IMR-90 (cell line): ENCODE measurements around the gene VAMP7.

Source experiments
- BHLHE40 ChIP-seq: fragments of 150-350 bp; IDR thresholded peaks from 2 replicates; pipeline ENCODE4 v1.6.1; 2016; ENCODE audit warnings: mild to moderate bottlenecking, low read depth, low read length
- CHD1 ChIP-seq: IDR thresholded peaks from 2 replicates; pipeline ENCODE4 v1.6.1; 2012; ENCODE audit warnings: low read depth, low read length, improper control_type of control experiment
- CTCF ChIP-seq: conservative IDR thresholded peaks from 2 replicates; pipeline ENCODE4 v1.5.1; 2012; ENCODE audit warnings: mild to moderate bottlenecking, low read depth, low read length, improper control_type of control experiment
- MAZ ChIP-seq: IDR thresholded peaks from 2 replicates; pipeline ENCODE4 v1.6.1; 2012; ENCODE audit warnings: low read depth, mild to moderate bottlenecking, low read length, improper control_type of control experiment, moderate library complexity, borderline replicate concordance
- POLR2A ChIP-seq: IDR thresholded peaks from 2 replicates; pipeline ENCODE4 v1.6.1; 2012; ENCODE audit warnings: mild to moderate bottlenecking, low read depth, low read length
- RCOR1 ChIP-seq: IDR thresholded peaks from 2 replicates; pipeline ENCODE4 v1.6.1; 2012; ENCODE audit warnings: mild to moderate bottlenecking, low read length, improper control_type of control experiment; ENCODE audit not compliant: insufficient replicate concordance
- RFX5 ChIP-seq: IDR thresholded peaks from 2 replicates; pipeline ENCODE4 v1.8.0; 2012; ENCODE audit warnings: low read depth, mild to moderate bottlenecking, low read length, moderate library complexity
- SMC3 ChIP-seq: fragments of 150-350 bp; IDR thresholded peaks from 2 replicates; pipeline ENCODE4 v1.6.1; 2016; ENCODE audit warnings: low read depth, mild to moderate bottlenecking, antibody characterized with exemption, low read length, moderate library complexity

DNA sequence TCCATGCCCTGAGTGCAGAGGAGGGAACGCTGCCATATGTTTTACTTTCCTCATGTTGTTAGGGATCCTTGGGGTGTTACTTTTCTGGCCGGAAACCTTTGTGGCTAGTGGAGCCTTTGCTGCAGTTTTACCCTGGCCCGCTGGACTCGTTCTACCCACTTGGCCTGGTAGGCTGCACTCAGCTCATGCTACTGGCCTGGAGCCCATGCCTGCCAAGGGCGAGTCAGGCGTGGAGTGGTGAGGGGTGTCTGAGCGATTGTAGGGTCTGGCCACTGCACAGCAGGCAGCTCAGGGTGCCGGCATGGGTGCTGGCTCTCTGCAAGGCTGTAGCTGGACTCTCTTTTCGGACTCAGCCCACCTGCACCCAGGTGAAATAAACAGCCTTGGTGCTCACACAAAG is 75.0 kb downstream of the VAMP7 start:
- TF ChIP-seq POLR2A (no peak), RFX5 (no peak), CTCF (no peak), RCOR1 (no peak), CHD1 (no peak), BHLHE40 (no peak), MAZ (no peak), SMC3 (no peak)
